T47D (cell line): ENCODE data around the gene SAXO2.
"Not testable (repeated sequence)": the region's sequence is repeated elsewhere in the genome, so short reads cannot be mapped to it uniquely, and the experiment has no call there.

Source experiments
- DNase-seq, 2 experiments: peaks; one replicate each; pipeline versions ENCODE4 v3.0.0 to v3.0.0-alpha.2; 2011 to 2012; ENCODE audit warnings: low read depth in 1 of 2, low spot score in 1 of 2
- JUND ChIP-seq: IDR thresholded peaks from 2 replicates; pipeline ENCODE4 v1.6.1; 2012; ENCODE audit warnings: low read depth
- in situ Hi-C: cut with HindIII; loops from 2 replicates; pipeline ENCODE4 v1.10.0; 2016; ENCODE audit warnings: low sequenced_read_pairs, low pct_unique_long_range_greater_than_20kb

Gene SAXO2

GRCh38 chr15:82298520-82298919, 35.9 kb downstream of the SAXO2 start:
- TF ChIP-seq JUND, result no peak
- DNase-seq, result no peak
- in situ Hi-C loops, result no loop called here

DNA sequence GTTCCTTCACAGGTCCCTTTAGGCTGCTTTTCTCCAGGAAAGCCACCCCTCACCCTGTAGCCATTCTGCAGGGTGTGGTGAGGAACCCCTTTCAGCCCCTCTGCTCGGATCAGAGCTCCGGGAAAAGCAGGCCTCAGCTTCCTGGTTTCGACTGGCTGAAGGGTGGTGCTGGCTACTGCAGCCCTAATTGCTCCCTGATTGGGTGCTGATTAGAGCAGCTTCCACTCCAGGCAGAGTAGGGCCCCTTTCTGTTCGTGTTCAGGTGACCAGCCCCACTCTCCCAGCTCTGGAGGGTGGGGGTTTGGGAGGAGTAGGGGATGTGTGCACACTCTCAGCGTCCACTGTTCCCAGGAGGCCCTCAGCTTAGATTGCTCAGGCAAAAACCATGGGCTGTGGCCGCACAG, 36.9 kb downstream of the SAXO2 start:
- DNase-seq, in situ Hi-C loops: not testable (repeated sequence)

GRCh38 chr15:82300326-82300725, 37.7 kb downstream of the SAXO2 start:
- in situ Hi-C loops, DNase-seq: not testable (repeated sequence)

DNA sequence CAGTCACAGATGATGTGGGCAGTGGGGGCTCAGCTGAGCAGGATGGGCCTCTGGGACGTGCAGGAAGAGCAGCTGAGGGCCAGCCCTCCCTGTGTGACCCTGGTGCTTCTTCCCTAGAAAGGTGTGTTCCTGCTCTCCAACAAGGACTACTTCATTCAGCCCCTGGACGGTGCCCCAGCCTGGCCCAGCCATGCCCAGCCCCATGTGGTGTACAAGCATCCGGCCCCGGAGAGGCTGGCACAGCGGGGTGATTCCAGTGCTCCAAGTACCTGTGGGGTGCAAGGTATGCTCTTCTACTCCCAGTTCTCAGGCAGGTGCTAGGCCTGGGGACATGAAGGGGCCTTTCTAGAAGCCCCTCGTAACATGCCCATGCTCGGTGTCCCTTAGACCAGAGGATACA, 38.3 kb downstream of the SAXO2 start:
- TF ChIP-seq JUND, result no peak
- no peak for DNase-seq
- in situ Hi-C loops, result no loop called here

DNA sequence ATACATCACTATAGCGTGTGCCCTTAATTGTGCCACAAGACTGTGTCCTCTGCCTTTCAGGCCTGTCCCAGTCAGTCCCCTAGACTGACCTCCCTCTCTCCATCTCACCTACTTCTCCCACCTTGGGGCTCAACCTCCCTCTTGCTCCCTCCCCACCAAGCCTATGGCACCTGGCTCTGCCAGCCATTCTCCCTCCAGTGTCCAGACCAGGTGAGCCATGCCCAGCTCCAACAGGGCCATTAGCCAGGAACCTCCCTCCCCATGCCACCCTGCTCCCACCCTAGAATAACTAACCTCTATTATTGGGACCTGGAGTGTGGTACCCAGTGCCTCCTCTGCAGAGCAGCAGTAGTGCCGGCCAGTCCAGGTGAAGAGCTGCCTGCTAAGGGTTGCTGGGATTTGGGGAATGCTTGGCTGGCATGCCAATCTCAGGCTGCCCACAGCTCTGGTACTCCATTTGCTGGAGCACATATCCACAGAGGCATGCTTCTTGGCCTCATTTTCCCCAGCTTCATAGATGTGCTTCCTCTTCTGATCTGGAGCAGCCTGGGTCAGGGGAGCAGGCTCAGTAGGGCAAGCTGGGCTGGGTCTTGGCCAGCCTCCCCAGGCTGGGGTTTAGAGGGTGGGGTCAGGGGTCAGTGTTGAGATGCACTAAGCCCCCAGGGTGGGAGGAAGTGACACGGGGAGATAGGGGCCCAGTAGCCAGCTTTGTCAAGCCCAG, 38.8 kb downstream of the SAXO2 start:
- DNase-seq, result no peak
- TF ChIP-seq JUND, result no peak
- in situ Hi-C loops, result no loop called here

- no peak for TF ChIP-seq JUND
- DNase-seq, result no peak
- in situ Hi-C loops, result no loop called here
Measured at GRCh38 chr15:82303956-82304777, 41.5 kb downstream of the SAXO2 start.

GRCh38 chr15:82304778-82305090, 42.1 kb downstream of the SAXO2 start:
- DNase-seq, result no peak
- in situ Hi-C loops, result no loop called here
- no peak for TF ChIP-seq JUND

GRCh38 chr15:82305621-82306048, 43.0 kb downstream of the SAXO2 start:
- DNase-seq, result no peak
- no peak for TF ChIP-seq JUND
- in situ Hi-C loops, result no loop called here

DNA sequence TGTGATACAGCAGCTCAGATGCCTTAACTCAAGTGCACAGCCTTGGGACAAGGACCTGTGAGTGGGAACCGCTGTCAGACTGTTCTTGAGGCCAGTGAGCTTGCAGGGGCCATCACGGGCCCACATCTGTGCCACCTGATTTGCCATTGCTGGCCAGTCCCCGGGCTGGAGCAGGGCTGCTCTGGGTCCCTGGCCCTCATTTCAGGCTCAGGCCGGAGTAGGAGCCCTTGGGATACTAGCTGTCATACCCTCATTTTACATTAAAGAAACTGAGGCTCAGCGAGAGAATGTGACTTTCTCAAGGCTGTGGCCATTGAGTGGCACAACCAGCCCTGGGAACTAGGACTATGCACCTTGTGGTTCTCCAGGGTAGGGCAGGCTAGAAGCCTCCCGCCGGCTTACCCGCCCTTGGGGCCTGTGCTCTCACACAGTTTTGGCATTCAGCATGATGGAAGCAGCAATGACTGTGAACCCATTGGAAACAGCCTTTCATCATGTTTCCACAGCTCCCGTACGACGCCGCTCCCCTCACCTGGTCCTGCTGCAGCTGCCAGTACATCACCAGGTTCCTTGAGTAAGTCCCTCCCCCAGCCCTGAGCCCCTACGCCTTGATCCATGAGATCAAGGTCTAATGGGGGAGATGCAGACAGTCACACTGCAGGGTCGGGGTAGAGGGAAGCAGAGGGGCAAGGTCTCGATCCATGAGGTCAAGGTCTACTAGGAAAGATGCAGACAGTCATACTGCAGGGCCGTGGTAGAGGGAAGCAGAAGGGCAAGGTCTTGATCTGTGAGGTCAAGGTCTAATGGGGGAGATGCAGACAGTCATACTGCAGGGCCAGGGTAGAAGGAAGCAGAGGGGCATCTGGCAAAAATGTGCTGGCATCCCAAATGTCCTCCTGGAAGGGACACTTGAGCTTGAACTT, 44.4 kb downstream of the SAXO2 start:
- no peak for TF ChIP-seq JUND
- in situ Hi-C loops, result no loop called here
- DNase-seq, result no peak

DNA sequence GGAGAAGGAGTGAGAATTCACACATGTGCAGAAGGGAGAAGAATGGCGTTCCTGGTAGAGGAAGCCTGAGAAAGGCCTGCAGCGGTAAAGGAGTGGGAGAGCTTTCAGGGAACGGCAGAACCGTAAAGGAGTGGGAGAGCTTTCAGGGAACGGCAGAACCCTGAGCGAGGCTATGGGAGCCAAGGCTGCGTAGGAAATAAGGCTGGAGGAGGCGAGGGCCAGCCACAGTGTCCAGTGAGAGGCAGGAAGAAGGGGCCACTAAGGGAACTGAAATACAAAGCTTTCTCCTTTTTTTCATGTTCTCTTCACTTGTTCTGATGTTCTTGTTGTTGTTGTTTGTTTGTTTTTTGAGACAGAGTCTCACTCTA, 45.1 kb downstream of the SAXO2 start:
- DNase-seq, result no peak
- in situ Hi-C loops, result no loop called here

GRCh38 chr15:82309802-82310201, 47.2 kb downstream of the SAXO2 start:
- no peak for TF ChIP-seq JUND
- in situ Hi-C loops, result no loop called here
- DNase-seq, result no peak

More for the DNA sequence above, 45.1 kb downstream of the SAXO2 start:
- no peak for TF ChIP-seq JUND

- in situ Hi-C loops, DNase-seq: not testable (repeated sequence)
Measured at GRCh38 chr15:82311321-82311720, 48.7 kb downstream of the SAXO2 start.
